Raji (cell line): ENCODE measurements around the gene PDAP1.

ENCODE experiments used
- POLR2A ChIP-seq: IDR thresholded peaks from 2 replicates; pipeline ENCODE4 v1.6.1; 2011; ENCODE audit warnings: low read depth, low read length, control low read depth; ENCODE audit not compliant: insufficient read depth

The PDAP1 gene

GRCh38 chr7:99374111-99375064, 34.0 kb downstream of the PDAP1 start, which contains the start of gene ARPC1B:
ARPC1B (plus strand) TSS chr7:99374730; CDS start chr7:99385715, 10,985 bp downstream.
- TF ChIP-seq POLR2A: peak; percentile 73; the same call in 1 of the 2 replicates

GRCh38 chr7:99373091-99374066, 35.0 kb downstream of the PDAP1 start:
- no peak for TF ChIP-seq POLR2A

- no peak for TF ChIP-seq POLR2A
These were observed 35.9 kb downstream of the PDAP1 start for GRCh38 chr7:99372275-99373090.

- TF ChIP-seq POLR2A: no peak
These were observed 36.9 kb downstream of the PDAP1 start for GRCh38 chr7:99371376-99371920.

GRCh38 chr7:99369767-99370391, 38.5 kb downstream of the PDAP1 start:
- no peak for TF ChIP-seq POLR2A

- no peak for TF ChIP-seq POLR2A
These were observed 39.5 kb downstream of the PDAP1 start for GRCh38 chr7:99368750-99369389.

GRCh38 chr7:99366646-99367045, 41.8 kb downstream of the PDAP1 start:
- TF ChIP-seq POLR2A: no peak

GRCh38 chr7:99365318-99366141, 42.9 kb downstream of the PDAP1 start:
- TF ChIP-seq POLR2A: no peak

- TF ChIP-seq POLR2A: no peak
These were observed 45.1 kb downstream of the PDAP1 start for GRCh38 chr7:99363286-99363685.

- TF ChIP-seq POLR2A: no peak
These were observed 45.6 kb downstream of the PDAP1 start for GRCh38 chr7:99362801-99363200.

GRCh38 chr7:99359465-99360154, 48.8 kb downstream of the PDAP1 start:
- no peak for TF ChIP-seq POLR2A

GRCh38 chr7:99357701-99358490, 50.5 kb downstream of the PDAP1 start:
- no peak for TF ChIP-seq POLR2A
